Myocyte (in vitro differentiated cells): ENCODE data around the gene PIGB. TPM values are rescaled to one million over a fixed set of nuclear protein-coding genes. Genes with fewer than 3 reads are reported as not detected.
"Not testable (repeated sequence)": the region's sequence is repeated elsewhere in the genome, so short reads cannot be mapped to it uniquely, and the experiment has no call there.

ENCODE experiments used
- DNase-seq: peaks from one replicate; pipeline ENCODE4 v3.0.0-alpha.2; 2012; ENCODE audit warnings: low read depth
- microRNA counts: library from miRNA; unstranded; fragments of <30 nt; microRNA quantifications from one replicate; lab custom pipeline; 2016
- microRNA-seq: library from miRNA; unstranded; fragments of <30 nt; microRNA quantifications from one replicate; pipeline ENCODE4, GENCODE V29; 2016
- total RNA-seq: library from RNA; depleted of rRNA; stranded (reverse); fragments of >200 nt; gene quantifications from 2 replicates; pipeline ENCODE4 v1.2.3, GENCODE V29; 2014

The PIGB gene
- total RNA-seq, 1 donor from 2014 or later, result 10.6 TPM

GRCh38 chr15:55379095-55379494 is 60.1 kb downstream of the PIGB start:
- no peak for DNase-seq

GRCh38 chr15:55381595-55381994 is 62.6 kb downstream of the PIGB start:
- DNase-seq, result no peak

GRCh38 chr15:55383687-55384086 is 64.7 kb downstream of the PIGB start:
- no peak for DNase-seq

GRCh38 chr15:55387027-55387426 is 68.0 kb downstream of the PIGB start:
- no peak for DNase-seq

- peak; percentile 22 for DNase-seq
These were observed 70.2 kb downstream of the PIGB start for GRCh38 chr15:55389264-55389607.

- peak; percentile 83 for DNase-seq
These were observed 75.7 kb downstream of the PIGB start for GRCh38 chr15:55394694-55395093.

- DNase-seq, result no peak
These were observed 79.2 kb downstream of the PIGB start for GRCh38 chr15:55398243-55398642.

- DNase-seq, result not testable (repeated sequence)
These were observed 81.0 kb downstream of the PIGB start for GRCh38 chr15:55400050-55400449.

- DNase-seq, result no peak
These were observed 82.8 kb downstream of the PIGB start for GRCh38 chr15:55401786-55402246.

GRCh38 chr15:55402707-55403106 is 83.7 kb downstream of the PIGB start:
- DNase-seq, result no peak

- peak; percentile 25 for DNase-seq
These were observed 84.5 kb downstream of the PIGB start for GRCh38 chr15:55403531-55403930.

MicroRNA genes within 50 kb of the gene (microRNA counts, 767-probe panel; counts per million panel counts)
- microRNA hsa-miR-628-3p (lab: Ali Mortazavi, UCI), result not detected
- not detected for microRNA hsa-miR-628-5p (lab: Ali Mortazavi, UCI)

Small RNA genes within 50 kb of the gene (microRNA-seq; reads per million reads assigned to microRNA genes)
- gene MIR628, result 103 reads per million, percentile 56 among the genes with 10 or more reads in this experiment

Other genes starting within 250 kb of the PIGB start
- gene RSL24D1, start 122.3 kb upstream of the PIGB start, total RNA-seq, result 68.9 and 71.8 TPM in 2 replicates
- 0.94 and 1.9 TPM in 2 replicates for gene RAB27A, start 29.4 kb upstream of the PIGB start, total RNA-seq
- 6.2 and 9.7 TPM in 2 replicates for gene PIGBOS1, start 99 bp upstream of the PIGB start, total RNA-seq
- gene CCPG1, start 89.1 kb downstream of the PIGB start, total RNA-seq, result 63.6 and 64.1 TPM in 2 replicates
- gene PIERCE2, start 89.3 kb downstream of the PIGB start, total RNA-seq, result 5.4 and 8.5 TPM in 2 replicates
- 1.0 and 1.9 TPM in 2 replicates for gene DNAAF4, start 189.0 kb downstream of the PIGB start, total RNA-seq